Astrocyte (in vitro differentiated cells and primary cell): Measurements from ENCODE around the gene ARHGEF10L.

Experiments
- EZH2 ChIP-seq: IDR thresholded peaks from 2 replicates; pipeline ENCODE4 v1.6.1; 2012; ENCODE audit warnings: mild to moderate bottlenecking, low read length, inconsistent platforms; ENCODE audit not compliant: insufficient read depth
- TF ChIP-seq, protein P1 (sequence below): IDR thresholded peaks from 2 replicates; pipeline ENCODE4 v1.5.1; 2011; ENCODE audit warnings: low read depth, mild to moderate bottlenecking, inconsistent platforms, low read length, moderate library complexity; ENCODE audit not compliant: insufficient read depth

DNA sequence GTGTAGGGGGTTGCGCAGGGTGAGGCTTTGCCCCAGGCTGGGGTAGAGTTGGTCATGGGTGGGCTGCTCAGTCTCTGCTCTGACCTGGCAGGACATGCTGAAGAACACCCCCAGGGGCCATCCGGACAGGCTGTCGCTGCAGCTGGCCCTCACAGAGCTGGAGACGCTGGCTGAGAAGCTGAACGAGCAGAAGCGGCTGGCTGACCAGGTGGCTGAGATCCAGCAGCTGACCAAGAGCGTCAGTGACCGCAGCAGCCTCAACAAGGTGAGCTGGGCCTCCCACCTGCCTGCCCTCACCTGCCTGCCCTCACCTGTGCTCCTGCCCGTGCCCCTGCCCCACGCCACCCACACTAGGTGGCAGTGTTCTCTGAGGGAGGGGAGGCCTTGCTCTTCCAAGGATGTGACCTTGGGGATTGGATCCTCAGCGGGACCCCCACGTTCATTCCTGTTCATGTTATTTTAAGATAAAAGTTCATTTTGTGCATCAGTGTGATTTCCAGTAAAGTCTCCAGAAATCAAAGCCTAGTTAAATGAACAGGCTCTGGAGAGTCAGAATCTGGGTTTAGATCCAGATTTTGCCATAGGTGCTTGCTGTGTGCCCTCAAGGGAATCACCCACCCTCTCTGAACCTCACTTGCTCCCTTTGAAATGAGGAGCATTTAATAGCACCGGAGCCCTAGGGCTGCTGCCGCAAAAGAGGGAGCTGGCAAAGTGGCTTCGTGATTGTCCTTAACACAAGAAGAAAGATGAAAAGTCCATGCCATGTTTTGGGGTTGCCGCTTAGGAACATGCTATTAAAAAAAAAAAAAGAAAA lies 87.9 kb downstream of the ARHGEF10L start:
- TF ChIP-seq, protein P1, sequence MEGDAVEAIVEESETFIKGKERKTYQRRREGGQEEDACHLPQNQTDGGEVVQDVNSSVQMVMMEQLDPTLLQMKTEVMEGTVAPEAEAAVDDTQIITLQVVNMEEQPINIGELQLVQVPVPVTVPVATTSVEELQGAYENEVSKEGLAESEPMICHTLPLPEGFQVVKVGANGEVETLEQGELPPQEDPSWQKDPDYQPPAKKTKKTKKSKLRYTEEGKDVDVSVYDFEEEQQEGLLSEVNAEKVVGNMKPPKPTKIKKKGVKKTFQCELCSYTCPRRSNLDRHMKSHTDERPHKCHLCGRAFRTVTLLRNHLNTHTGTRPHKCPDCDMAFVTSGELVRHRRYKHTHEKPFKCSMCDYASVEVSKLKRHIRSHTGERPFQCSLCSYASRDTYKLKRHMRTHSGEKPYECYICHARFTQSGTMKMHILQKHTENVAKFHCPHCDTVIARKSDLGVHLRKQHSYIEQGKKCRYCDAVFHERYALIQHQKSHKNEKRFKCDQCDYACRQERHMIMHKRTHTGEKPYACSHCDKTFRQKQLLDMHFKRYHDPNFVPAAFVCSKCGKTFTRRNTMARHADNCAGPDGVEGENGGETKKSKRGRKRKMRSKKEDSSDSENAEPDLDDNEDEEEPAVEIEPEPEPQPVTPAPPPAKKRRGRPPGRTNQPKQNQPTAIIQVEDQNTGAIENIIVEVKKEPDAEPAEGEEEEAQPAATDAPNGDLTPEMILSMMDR: no peak
- TF ChIP-seq EZH2: no peak
